K562 (cell line): ENCODE data around the gene C2CD4D. TPM values are rescaled to one million over a fixed set of nuclear protein-coding genes. Genes with fewer than 3 reads are reported as not detected.

ENCODE experiments used
- ATAC-seq: fragments of 200-7000 bp; cut with Tn5 transposase; 3 replicates; pipeline ENCODE4 v1.9.1; 2020; ENCODE audit warnings: moderate library complexity
- BruUV-seq: library from RNA; stranded (reverse); fragments of 400-500 nt; replicated peaks from 2 replicates; lab custom pipeline; 2021; lab: Mats Ljungman, UMichigan
- CTCF ChIA-PET: fragments of 300-600 bp; formaldehyde crosslinking; extraction: SDS; loops from one replicate; lab custom pipeline; 2021; ENCODE audit warnings: low intra/inter-chr PET ratio; lab: Yijun Ruan, JAX
- POLR2A ChIA-PET: fragments of 300-600, 350-650 bp; sonication (Branson Sonifier 250); formaldehyde crosslinking; extraction: SDS; loops from one replicate; lab custom pipeline; 2021; ENCODE audit warnings: antibody characterized with exemption, inconsistent platforms; lab: Yijun Ruan, JAX
- DNase-seq, 4 experiments: peaks; one replicate each; pipeline versions ENCODE4 v3.0.0 to v3.0.0-alpha.2; 2011 to 2018; ENCODE audit warnings: low spot score in 3 of 4, mixed read lengths in 3 of 4; ENCODE audit errors: extremely low read depth in 1 of 4
- FAIRE-seq: peaks from 2 replicates; lab custom pipeline; 2011; peaks lifted over from hg19 to GRCh38; lab: Jason Lieb, UNC
- H2AFZ ChIP-seq: 2 replicates; pipeline ENCODE4 v1.6.0; 2011; ENCODE audit warnings: low read depth, low read length, control low read depth, inconsistent platforms
- H3K27ac ChIP-seq: fragments of 200-600 bp; 3 replicates; pipeline ENCODE4 v1.8.0; 2011; ENCODE audit warnings: low read depth, mild to moderate bottlenecking, control low read depth, inconsistent platforms, low read length, moderate library complexity, mixed read lengths; ENCODE audit errors: extremely low read depth
- H3K27me3 ChIP-seq, 2 experiments: fragments of 300-600 bp in 1 of 2; 2 replicates in 1 of 2; 3 replicates in 1 of 2; pipeline versions ENCODE4 v1.6.0 to v1.8.0; 2011; ENCODE audit warnings: inconsistent platforms in 2 of 2, low read length in 2 of 2, mild to moderate bottlenecking in 1 of 2, mixed read lengths in 1 of 2, moderate library complexity in 1 of 2; ENCODE audit not compliant: control insufficient read depth in 2 of 2, insufficient read depth in 2 of 2
- H3K36me3 ChIP-seq: fragments of 300-600 bp; 3 replicates; pipeline ENCODE4 v1.8.0; 2011; ENCODE audit warnings: mild to moderate bottlenecking, low read length, inconsistent platforms; ENCODE audit not compliant: control insufficient read depth, insufficient read depth
- H3K4me1 ChIP-seq, 2 experiments: fragments of 200-600 bp in 1 of 2; replicated peaks in 1 of 2; 2 replicates in 1 of 2; 3 replicates in 1 of 2; pipeline versions ENCODE4 v1.5.1 to v1.8.0; 2011; ENCODE audit warnings: inconsistent platforms in 2 of 2, low read length in 2 of 2, mild to moderate bottlenecking in 1 of 2, mixed read lengths in 1 of 2, moderate library complexity in 1 of 2; ENCODE audit not compliant: control insufficient read depth in 2 of 2, insufficient read depth in 2 of 2
- H3K4me2 ChIP-seq: 2 replicates; pipeline ENCODE4 v1.6.1; 2011; ENCODE audit warnings: low read length, control low read depth, inconsistent platforms, mixed read lengths; ENCODE audit not compliant: insufficient read depth
- H3K4me3 ChIP-seq: fragments of 200-600 bp; sonication (generic), shearing (Covaris generic); 2 replicates; pipeline ENCODE4 v1.5.1; 2016; ENCODE audit warnings: control low read depth, inconsistent platforms
- H3K79me2 ChIP-seq: fragments of 200-600 bp; 3 replicates; pipeline ENCODE4 v1.8.0; 2011; ENCODE audit warnings: low read length, inconsistent platforms; ENCODE audit not compliant: control insufficient read depth, insufficient read depth
- H3K9ac ChIP-seq, 2 experiments: 2 replicates each; pipeline versions ENCODE4 v1.6.0 to v1.6.1; 2011; ENCODE audit warnings: low read depth in 2 of 2, low read length in 2 of 2, control low read depth in 1 of 2, inconsistent platforms in 1 of 2, mild to moderate bottlenecking in 1 of 2, mixed read lengths in 1 of 2; ENCODE audit not compliant: insufficient read depth in 1 of 2
- H3K9me1 ChIP-seq: one replicate; pipeline ENCODE4 v1.6.0; 2011; ENCODE audit warnings: inconsistent platforms, mild to moderate bottlenecking, low read length, moderate library complexity; ENCODE audit not compliant: control insufficient read depth, insufficient read depth
- H3K9me3 ChIP-seq: replicated peaks from 2 replicates; pipeline ENCODE4 v1.5.1; 2011; ENCODE audit warnings: low read depth, low read length, inconsistent platforms; ENCODE audit not compliant: control insufficient read depth, insufficient read depth
- H4K20me1 ChIP-seq: replicated peaks from 2 replicates; pipeline ENCODE4 v1.6.1; 2011; ENCODE audit warnings: low read length, inconsistent platforms, mixed read lengths; ENCODE audit not compliant: control insufficient read depth, insufficient read depth
- MLX ChIP-seq, 2 experiments: fragments of 450-650 bp in 1 of 2; sonication (generic) in 1 of 2; formaldehyde crosslinking; conservative IDR thresholded peaks; 2 replicates each; pipeline versions ENCODE4 v1.4.0 to v1.8.1; 2020 to 2022; ENCODE audit warnings: mild to moderate bottlenecking in 1 of 2, missing genetic modification reagents in 1 of 2
- TFE3 ChIP-seq: fragments of 450-650 bp; formaldehyde crosslinking; IDR thresholded peaks from 2 replicates; pipeline ENCODE4 v1.4.0; 2020; ENCODE audit warnings: mild to moderate bottlenecking, mixed read lengths
- ZNF121 ChIP-seq: sonication (generic); formaldehyde crosslinking; conservative IDR thresholded peaks from 2 replicates; pipeline ENCODE4 v1.8.0; 2022; ENCODE audit warnings: missing genetic modification reagents
- ZNF512 ChIP-seq: IDR thresholded peaks from 2 replicates; pipeline ENCODE4 v1.6.1; 2016; ENCODE audit warnings: missing genetic modification characterization, missing compliant biosample characterization
- WGBS: fragments of 100-300 bp; shearing (Covaris generic); methylation state at CpG from one replicate; pipeline ENCODE4 v1.1.6; 2016; ENCODE audit warnings: low coverage, mixed read lengths; ENCODE audit not compliant: insufficient coverage; ENCODE audit errors: missing lambda C conversion rate; 5-methylcytosine and 5-hydroxymethylcytosine counted together
- in situ Hi-C: fragments of 300-500 bp; cut with MboI; formaldehyde crosslinking; loops from 4 replicates; pipeline ENCODE4 v1.15.0; 2018; ENCODE audit warnings: inconsistent platforms, mixed read lengths
- intact Hi-C: fragments of 100-400 bp; cut with micrococcal nuclease; formaldehyde crosslinking; loops from 2 replicates; pipeline ENCODE4 v1.14.2; 2022
- polyA plus RNA-seq, 8 experiments: library from polyadenylated mRNA; depleted of rRNA in 4 of 8; stranded (reverse) in 5 of 8; unstranded in 3 of 8; fragments of >200 nt; fragmentation: Nextera tagmentation in 2 of 8; fragmentation: Illumina TruSeq in 1 of 8; extraction: Ambion mirVana in 2 of 8; extraction: Trizol in 1 of 8; gene quantifications; 2 replicates each; pipeline versions ENCODE4 v1.2.1 to v1.2.3, GENCODE V29; 2011 to 2014; ENCODE audit warnings: inconsistent platforms in 1 of 8, missing spikeins in 1 of 8
- total RNA-seq, 7 experiments: library from RNA; depleted of rRNA in 6 of 7; stranded (reverse); fragments of >200 nt in 6 of 7; fragmentation: Illumina TruSeq in 2 of 7; extraction: Trizol in 2 of 7; gene quantifications; 2 replicates each; pipeline versions ENCODE4 v1.2.1 to v1.2.3, GENCODE V29; 2011 to 2021; ENCODE audit warnings: low replicate concordance in 1 of 7

The C2CD4D gene
- total and polyA plus RNA-seq, 9 of the 15 experiments (the other 6 are each of a cell fraction or from before 2014, with no cell fraction given), result not detected

GRCh38 chr1:151867321-151867720, 27.7 kb upstream of the C2CD4D start:
- Histone ChIP-seq H3K27ac (no peak overlapping the region), H3K27me3 (peaks cover 0 to 8% of the 10 kb centered on the region in 2 experiments; a peak in 2 of 5 replicates), H2AFZ (no peak overlapping the region), H3K9me3 (no peaks in the 10 kb centered on the region), H3K4me3 (no peak overlapping the region), H3K9ac (no peak overlapping the region), H3K9me1 (no peaks in the 10 kb centered on the region), H3K4me2 (no peak overlapping the region), H3K36me3 (no peaks in the 10 kb centered on the region), H3K4me1 (peaks cover 0 to 2% of the 10 kb centered on the region in 2 experiments; a peak in 1 of 5 replicates), H3K79me2 (no peaks in the 10 kb centered on the region), H4K20me1 (no peaks in the 10 kb centered on the region)
- ATAC-seq (no peak), DNase-seq (no peak), FAIRE-seq (no peak)
- no TSS peak for BruUV-seq
- CTCF ChIA-PET, result no interaction called here
- 47% methylated on average over 2 of the region's 2 CpGs for WGBS
- TF ChIP-seq ZNF512 (peak; percentile 56), TFE3 (0 out of 2 replicates have a peak, but pooled peaks have one; percentile 21), MLX (CRISPR knock-in tag; conservative IDR thresholded peaks at IDR 0.05) (no peak), ZNF121 (CRISPR knock-in tag) (peak; percentile 60; the same call in 1 of the 2 replicates)
- POLR2A ChIA-PET, result interaction anchor here (0.5 to 1.2 kb wide), 2 partner anchors 36 to 237 kb away, joined by 3 read pairs; no protein-coding TSS in a partner anchor
- in situ Hi-C loops (no loop called here), intact Hi-C loops (no loop called here)
